GM12878 (cell line): ENCODE results near the gene LCE1A.

ENCODE experiments used
- ATF2 ChIP-seq: IDR thresholded peaks from 2 replicates; pipeline ENCODE4 v1.6.1; 2012; ENCODE audit warnings: low read length, inconsistent platforms
- CBFB ChIP-seq: IDR thresholded peaks from 2 replicates; pipeline ENCODE4 v1.6.1; 2016; ENCODE audit warnings: antibody characterized with exemption, low read depth
- CEBPB ChIP-seq, 2 experiments: fragments of 150-350 bp in 1 of 2; IDR thresholded peaks; 2 replicates each; pipeline ENCODE4 v1.6.1; 2012 to 2014; ENCODE audit warnings: low read depth in 2 of 2, low read length in 2 of 2, borderline replicate concordance in 1 of 2, inconsistent platforms in 1 of 2
- CTCF ChIP-seq, 3 experiments: IDR thresholded peaks in 2 of 3; conservative IDR thresholded peaks in 1 of 3; 2 replicates each; pipeline ENCODE4 v1.5.1; 2011; ENCODE audit warnings: low read depth in 3 of 3, low read length in 3 of 3, mild to moderate bottlenecking in 3 of 3, control low read depth in 2 of 3, moderate library complexity in 2 of 3, inconsistent platforms in 1 of 3, mixed read lengths in 1 of 3; ENCODE audit not compliant: control insufficient read depth in 2 of 3, insufficient read depth in 1 of 3; ENCODE audit errors: extremely low read depth in 1 of 3
- FOS ChIP-seq: IDR thresholded peaks from 3 replicates; pipeline ENCODE4 v1.6.1; 2011; ENCODE audit warnings: borderline replicate concordance; ENCODE audit not compliant: insufficient read length; ENCODE audit errors: extremely low read depth
- HDAC2 ChIP-seq: fragments of 200-600 bp; sonication (generic); IDR thresholded peaks from 2 replicates; pipeline ENCODE4 v1.6.1; 2017
- NFIC ChIP-seq: IDR thresholded peaks from 2 replicates; pipeline ENCODE4 v1.6.1; 2012; ENCODE audit warnings: low read depth, mild to moderate bottlenecking, inconsistent platforms, low read length, moderate library complexity
- POLR2A ChIP-seq: IDR thresholded peaks from 2 replicates; pipeline ENCODE4 v1.6.1; 2011; ENCODE audit warnings: low read depth, mild to moderate bottlenecking, low read length
- SP1 ChIP-seq: IDR thresholded peaks from one replicate; pipeline ENCODE4 v1.6.1; 2011; ENCODE audit warnings: low read depth, low read length
- TCF7 ChIP-seq: IDR thresholded peaks from 2 replicates; pipeline ENCODE4 v1.6.1; 2014; ENCODE audit warnings: antibody characterized with exemption, borderline replicate concordance

- TF ChIP-seq SP1 (no peak), CTCF (IDR thresholded peaks at IDR 0.05 in 2 of 3, conservative IDR thresholded peaks at IDR 0.05 in 1 of 3; ENCODE audit: control insufficient read depth in 2 of 3, extremely low read depth in 1 of 3, insufficient read depth in 1 of 3, low read depth in 3 of 3, low read length in 3 of 3) (no peak), POLR2A (no peak), CBFB (no peak), TCF7 (no peak), NFIC (no peak), FOS (no peak), HDAC2 (no peak), CEBPB (IDR thresholded peaks at IDR 0.05; ENCODE audit: borderline replicate concordance in 1 of 2, low read depth in 2 of 2, low read length in 2 of 2) (no peak), ATF2 (no peak)
These were observed 2.3 kb upstream of the LCE1A start for GRCh38 chr1:152824964-152825363.
